ENCODE results near the gene EVA1C.

DNA sequence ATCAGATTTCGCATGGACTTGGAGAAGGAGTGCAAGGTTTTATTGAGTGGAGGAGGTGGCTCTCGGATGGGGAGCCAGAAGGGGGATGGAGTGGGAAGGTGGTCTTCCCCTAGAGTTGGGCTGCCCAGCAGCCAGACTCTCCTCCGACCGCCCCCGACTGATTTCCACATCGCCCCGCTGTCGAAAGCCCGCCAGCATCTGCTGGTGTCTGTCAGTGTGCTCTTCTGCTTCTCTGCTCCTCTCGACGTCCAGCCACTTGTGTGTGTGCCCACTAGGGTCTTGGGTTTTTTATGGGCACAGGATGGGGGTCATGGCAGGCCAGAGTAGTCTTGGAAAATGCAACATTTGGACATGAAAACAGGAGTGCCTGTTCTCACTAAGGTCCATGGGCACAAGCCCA, 40.1 kb downstream of the EVA1C start:
- TF ChIP-seq, protein P1, sequence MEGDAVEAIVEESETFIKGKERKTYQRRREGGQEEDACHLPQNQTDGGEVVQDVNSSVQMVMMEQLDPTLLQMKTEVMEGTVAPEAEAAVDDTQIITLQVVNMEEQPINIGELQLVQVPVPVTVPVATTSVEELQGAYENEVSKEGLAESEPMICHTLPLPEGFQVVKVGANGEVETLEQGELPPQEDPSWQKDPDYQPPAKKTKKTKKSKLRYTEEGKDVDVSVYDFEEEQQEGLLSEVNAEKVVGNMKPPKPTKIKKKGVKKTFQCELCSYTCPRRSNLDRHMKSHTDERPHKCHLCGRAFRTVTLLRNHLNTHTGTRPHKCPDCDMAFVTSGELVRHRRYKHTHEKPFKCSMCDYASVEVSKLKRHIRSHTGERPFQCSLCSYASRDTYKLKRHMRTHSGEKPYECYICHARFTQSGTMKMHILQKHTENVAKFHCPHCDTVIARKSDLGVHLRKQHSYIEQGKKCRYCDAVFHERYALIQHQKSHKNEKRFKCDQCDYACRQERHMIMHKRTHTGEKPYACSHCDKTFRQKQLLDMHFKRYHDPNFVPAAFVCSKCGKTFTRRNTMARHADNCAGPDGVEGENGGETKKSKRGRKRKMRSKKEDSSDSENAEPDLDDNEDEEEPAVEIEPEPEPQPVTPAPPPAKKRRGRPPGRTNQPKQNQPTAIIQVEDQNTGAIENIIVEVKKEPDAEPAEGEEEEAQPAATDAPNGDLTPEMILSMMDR (IDR thresholded peaks at IDR 0.05): no peak
- TF ChIP-seq POLR2AphosphoS5 (IDR thresholded peaks at IDR 0.05; ENCODE audit: low read depth, low read length): no peak
- no peak for TF ChIP-seq EP300 (IDR thresholded peaks at IDR 0.05; ENCODE audit: borderline replicate concordance in 1 of 2, low read depth in 1 of 2, low read length in 1 of 2)
- no peak for TF ChIP-seq FOSL2 (IDR thresholded peaks at IDR 0.05; ENCODE audit: borderline replicate concordance, low read depth)
- no peak for TF ChIP-seq RXRA (IDR thresholded peaks at IDR 0.05; ENCODE audit: borderline replicate concordance, low read depth)
- no peak for TF ChIP-seq EZH2phosphoT487 (IDR thresholded peaks at IDR 0.05; ENCODE audit: borderline replicate concordance, low read depth)
- no peak for TF ChIP-seq NRF1 (IDR thresholded peaks at IDR 0.05; ENCODE audit: low read depth, low read length)
- TF ChIP-seq, protein P2, sequence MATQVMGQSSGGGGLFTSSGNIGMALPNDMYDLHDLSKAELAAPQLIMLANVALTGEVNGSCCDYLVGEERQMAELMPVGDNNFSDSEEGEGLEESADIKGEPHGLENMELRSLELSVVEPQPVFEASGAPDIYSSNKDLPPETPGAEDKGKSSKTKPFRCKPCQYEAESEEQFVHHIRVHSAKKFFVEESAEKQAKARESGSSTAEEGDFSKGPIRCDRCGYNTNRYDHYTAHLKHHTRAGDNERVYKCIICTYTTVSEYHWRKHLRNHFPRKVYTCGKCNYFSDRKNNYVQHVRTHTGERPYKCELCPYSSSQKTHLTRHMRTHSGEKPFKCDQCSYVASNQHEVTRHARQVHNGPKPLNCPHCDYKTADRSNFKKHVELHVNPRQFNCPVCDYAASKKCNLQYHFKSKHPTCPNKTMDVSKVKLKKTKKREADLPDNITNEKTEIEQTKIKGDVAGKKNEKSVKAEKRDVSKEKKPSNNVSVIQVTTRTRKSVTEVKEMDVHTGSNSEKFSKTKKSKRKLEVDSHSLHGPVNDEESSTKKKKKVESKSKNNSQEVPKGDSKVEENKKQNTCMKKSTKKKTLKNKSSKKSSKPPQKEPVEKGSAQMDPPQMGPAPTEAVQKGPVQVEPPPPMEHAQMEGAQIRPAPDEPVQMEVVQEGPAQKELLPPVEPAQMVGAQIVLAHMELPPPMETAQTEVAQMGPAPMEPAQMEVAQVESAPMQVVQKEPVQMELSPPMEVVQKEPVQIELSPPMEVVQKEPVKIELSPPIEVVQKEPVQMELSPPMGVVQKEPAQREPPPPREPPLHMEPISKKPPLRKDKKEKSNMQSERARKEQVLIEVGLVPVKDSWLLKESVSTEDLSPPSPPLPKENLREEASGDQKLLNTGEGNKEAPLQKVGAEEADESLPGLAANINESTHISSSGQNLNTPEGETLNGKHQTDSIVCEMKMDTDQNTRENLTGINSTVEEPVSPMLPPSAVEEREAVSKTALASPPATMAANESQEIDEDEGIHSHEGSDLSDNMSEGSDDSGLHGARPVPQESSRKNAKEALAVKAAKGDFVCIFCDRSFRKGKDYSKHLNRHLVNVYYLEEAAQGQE (IDR thresholded peaks at IDR 0.05; ENCODE audit: low read depth, low read length): no peak
- no peak for TF ChIP-seq GATA2 (CRISPR knock-in tag; IDR thresholded peaks at IDR 0.05)
- TF ChIP-seq, protein P3, sequence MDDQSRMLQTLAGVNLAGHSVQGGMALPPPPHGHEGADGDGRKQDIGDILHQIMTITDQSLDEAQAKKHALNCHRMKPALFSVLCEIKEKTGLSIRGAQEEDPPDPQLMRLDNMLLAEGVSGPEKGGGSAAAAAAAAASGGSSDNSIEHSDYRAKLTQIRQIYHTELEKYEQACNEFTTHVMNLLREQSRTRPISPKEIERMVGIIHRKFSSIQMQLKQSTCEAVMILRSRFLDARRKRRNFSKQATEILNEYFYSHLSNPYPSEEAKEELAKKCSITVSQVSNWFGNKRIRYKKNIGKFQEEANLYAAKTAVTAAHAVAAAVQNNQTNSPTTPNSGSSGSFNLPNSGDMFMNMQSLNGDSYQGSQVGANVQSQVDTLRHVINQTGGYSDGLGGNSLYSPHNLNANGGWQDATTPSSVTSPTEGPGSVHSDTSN (IDR thresholded peaks at IDR 0.05): no peak
- no peak for TF ChIP-seq NFIC (IDR thresholded peaks at IDR 0.05; ENCODE audit: borderline replicate concordance)
- TF ChIP-seq JUND (IDR thresholded peaks at IDR 0.05): no peak
